Activated CD8-positive, alpha-beta memory T cell treated with anti-CD3 and anti-CD28 coated beads for 36 hours (primary cell): ENCODE measurements around the gene RPS21. TPM values are rescaled to one million over a fixed set of nuclear protein-coding genes. Genes with fewer than 3 reads are reported as not detected.
"Not testable (repeated sequence)": the region's sequence is repeated elsewhere in the genome, so short reads cannot be mapped to it uniquely, and the experiment has no call there.

Experiments used
- CTCF ChIA-PET: fragments of 350-600 bp; sonication (Branson Sonifier 250); formaldehyde crosslinking; loops from one replicate; lab custom pipeline; 2021; ENCODE audit warnings: antibody characterized with exemption; lab: Charles Lee
- POLR2A ChIA-PET: fragments of 350-600 bp; sonication (Branson Sonifier 250); formaldehyde crosslinking; loops from one replicate; lab custom pipeline; 2021; ENCODE audit warnings: antibody characterized with exemption; lab: Charles Lee
- total RNA-seq, 2 experiments: library from RNA; stranded (reverse); gene quantifications; one replicate each; pipeline ENCODE4 v1.2.3, GENCODE V29; 2021

Gene RPS21
- total RNA-seq, 2 experiments from 2014 or later, result 2,101 to 2,191 TPM

GRCh38 chr20:62372042-62372993 lies 14.6 kb upstream of the RPS21 start:
- CTCF ChIA-PET, result no interaction called here

GRCh38 chr20:62373631-62374179 lies 13.2 kb upstream of the RPS21 start:
- POLR2A ChIA-PET, CTCF ChIA-PET: not testable (repeated sequence)

More at GRCh38 chr20:62372042-62372993, 14.6 kb upstream of the RPS21 start:
- POLR2A ChIA-PET, result no interaction called here

DNA sequence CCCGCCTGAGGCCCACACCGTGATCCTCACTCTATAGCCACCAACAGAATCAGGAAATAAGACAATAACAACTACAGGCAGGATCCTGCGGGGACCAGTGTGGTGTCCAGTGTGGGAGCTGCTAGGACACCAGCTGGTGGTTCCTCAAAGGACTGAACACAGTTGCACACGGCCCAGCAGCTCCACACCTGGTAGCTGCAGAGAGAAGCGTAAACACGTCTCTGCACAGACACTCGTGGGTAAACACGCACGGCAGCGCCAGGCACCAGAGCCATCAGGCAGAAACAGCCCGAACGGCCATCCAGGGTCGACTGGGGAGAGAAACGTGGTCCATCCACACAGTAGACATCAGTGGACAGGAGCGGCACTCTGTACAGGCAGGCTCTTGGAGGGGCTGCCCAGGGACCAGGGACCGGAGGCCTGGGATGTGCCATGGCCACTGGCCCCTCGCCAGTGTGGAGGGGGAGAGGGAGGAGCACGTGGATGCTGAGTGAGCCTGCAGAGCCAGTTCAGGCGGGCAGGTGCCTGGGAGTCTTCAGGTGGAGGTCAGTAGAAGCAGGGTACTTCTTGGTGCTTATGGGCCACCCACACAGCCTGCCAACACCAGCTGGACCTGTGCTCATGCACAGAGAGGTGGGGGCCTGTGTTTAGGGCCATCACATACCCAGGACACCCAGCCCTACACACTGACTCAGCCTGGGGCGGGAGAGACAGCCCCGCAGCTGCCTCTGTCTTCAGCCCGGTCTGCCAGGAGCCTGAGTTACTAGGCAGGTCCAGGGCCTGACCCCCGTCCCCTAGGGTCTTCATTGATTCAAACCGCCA lies 12.4 kb upstream of the RPS21 start:
- ChIA-PET POLR2A (no interaction called here), CTCF (no interaction called here)

DNA sequence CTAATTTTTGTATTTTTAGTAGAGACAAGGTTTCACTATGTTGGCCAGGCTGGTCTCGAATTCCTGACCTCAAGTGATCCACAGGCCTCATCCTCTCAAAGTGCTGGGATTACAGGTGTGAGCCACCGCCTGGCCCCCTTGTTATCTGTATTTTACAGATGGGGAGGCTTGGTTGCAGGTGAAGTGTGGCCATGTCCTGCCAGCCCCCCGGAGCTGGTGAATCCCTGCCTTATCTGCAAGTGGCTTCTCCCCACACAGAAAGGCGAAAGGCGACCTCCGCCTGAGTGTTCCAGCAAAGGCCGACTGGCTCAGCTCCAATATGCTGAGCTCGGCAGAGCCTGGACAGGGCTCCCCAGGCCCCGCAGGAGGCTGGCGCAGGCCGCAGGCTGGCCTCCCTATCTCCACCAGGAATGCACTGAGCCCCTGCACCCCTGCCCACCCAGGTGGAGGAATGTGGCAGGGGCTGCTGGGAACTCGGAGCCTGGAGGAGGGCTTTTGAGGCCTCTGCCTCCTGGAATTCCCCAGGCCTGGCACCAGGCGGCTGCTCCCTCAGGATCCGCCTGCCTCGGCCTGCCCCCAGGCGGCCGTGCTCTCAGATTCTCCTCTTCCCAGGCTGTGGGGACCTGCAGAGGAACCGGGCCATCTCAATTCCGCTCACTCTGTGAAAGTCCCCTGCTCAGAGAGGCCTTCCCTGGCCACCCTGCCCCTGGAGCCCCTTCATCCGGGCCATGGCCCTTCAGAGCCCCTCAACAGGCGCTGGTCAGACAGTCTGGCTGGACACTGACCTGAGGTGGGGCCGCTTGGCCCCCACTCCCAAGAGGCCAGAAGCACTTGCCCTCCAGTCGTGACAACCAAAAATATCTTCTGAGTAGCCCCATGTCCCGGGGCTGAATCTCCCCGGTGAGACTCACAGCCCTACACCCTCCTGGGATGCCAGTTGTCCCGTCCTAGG lies 10.5 kb upstream of the RPS21 start:
- CTCF ChIA-PET, result no interaction called here
- POLR2A ChIA-PET, result no interaction called here

DNA sequence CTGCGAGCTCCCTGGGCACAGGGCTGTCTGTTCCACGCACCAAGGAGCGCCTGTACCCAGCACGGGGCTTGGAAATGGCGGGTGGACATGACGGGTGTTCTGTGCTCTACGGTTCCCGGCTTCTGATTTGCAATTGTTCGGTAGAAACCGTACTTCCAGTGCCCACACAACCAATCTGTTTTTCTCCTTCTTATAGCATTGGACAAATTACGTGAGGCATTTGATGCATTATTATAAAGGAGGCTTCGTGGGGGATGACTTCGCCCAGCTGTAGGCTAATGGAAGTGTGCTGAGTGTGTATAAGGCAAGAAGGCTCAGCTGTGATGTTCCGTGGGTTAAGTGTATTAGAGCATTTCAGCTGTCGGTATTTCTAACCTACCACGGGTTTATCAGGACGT lies 9.8 kb upstream of the RPS21 start:
- POLR2A ChIA-PET, result no interaction called here
- CTCF ChIA-PET, result no interaction called here

GRCh38 chr20:62377615-62378178 lies 9.2 kb upstream of the RPS21 start:
- ChIA-PET POLR2A (no interaction called here), CTCF (no interaction called here)

- ChIA-PET POLR2A (no interaction called here), CTCF (no interaction called here)
Measured at GRCh38 chr20:62378215-62378614, 8.7 kb upstream of the RPS21 start.

DNA sequence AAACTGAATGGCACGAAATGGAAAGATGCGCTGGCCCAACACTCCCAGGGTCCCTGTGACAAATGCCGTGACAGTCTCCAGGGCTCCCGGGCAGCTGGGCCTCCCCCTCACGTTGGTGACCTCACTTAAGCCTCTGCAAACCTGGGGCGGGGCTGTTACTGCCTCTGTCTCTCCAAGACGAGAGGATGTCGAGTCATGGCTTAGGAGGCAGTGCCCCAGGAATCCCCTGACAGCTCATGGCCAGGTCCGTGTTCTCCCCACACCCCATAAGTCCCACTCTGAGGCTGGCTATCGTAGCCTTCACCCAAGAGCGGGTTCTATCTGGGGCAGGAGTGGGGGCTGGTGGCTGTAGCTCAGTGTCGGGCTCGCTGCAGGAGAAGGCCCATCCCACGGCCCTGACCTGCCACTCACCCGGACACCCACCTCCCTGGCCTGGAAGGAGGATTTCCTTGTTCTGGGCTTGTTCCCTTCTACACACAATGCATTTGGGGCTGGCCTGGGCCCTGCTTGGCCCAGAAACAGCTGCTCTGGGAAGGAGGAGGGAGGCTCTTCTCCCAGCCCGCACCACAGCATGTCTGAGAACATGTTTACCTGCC lies 5.6 kb upstream of the RPS21 start:
- CTCF ChIA-PET, result interaction anchor here (2.0 kb wide), 1 partner anchor 13 kb away, joined by 14 read pairs; no protein-coding TSS in a partner anchor
- POLR2A ChIA-PET, result no interaction called here

DNA sequence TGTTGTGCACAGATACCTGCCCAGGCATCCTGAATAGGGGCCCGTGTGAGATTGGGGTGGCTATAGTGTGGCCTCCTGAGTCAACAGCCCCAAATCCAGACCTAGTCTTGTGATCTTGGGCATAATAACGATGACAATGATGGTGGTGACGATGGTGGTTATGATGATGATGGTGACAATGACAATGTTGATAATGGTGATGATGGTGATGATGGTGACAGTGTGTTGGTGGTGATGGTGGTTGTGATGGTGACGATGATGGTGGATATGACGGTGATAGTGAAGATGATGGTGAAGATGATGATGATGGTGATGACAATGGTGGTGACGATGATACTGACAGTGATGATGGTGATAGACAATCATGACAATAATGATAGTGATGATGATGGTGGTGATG lies 5.1 kb upstream of the RPS21 start:
- POLR2A ChIA-PET, result no interaction called here
- CTCF ChIA-PET, result interaction anchor here (1.2 to 2.0 kb wide), 5 partner anchors 13 to 371 kb away, joined by 4 to 14 read pairs (median 5); partner anchors contain the start of gene ADRM1

DNA sequence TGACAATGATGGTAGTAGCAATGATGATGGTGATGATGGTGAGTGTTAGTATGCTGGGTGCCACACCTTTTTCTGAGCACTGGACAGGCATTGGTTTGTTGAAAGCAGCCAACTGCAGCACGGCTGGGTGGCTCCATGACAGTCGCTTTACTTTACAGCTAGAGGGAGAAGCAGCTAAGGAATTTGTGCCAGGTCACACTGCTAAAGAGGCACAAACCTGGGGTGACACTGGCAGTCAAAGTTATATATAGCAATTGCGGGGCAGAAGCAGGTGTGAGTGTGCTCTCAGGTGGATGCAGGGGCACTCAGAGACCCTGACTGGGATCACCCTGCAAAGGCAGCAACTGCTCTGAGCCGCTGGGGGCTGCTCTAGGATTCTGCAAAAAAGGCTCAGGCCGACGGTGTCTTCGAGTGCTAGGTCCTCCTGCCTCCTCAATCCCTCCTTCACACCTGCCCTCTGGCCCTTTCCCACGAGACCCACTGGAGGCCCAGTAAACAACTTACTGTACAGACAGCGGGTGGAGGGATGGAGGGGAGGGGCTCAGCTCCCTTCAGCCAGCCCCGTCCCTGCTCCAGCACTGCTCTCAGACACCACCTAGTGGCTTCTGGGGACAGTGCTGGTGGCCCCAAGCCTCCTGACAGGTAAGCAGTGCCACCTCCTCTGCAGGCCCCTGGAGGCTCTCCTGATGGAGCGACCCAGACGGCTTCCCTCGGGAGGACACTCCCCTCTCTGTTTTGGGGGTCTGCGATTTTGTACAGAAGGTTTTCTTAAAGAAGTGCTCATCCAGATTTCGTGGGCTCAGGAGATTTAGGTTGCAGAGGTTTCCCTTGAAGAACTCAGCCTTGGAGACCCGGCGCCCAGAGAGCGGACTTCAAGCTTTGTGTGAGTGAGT lies 4.4 kb upstream of the RPS21 start:
- POLR2A ChIA-PET, result no interaction called here
- CTCF ChIA-PET, result interaction anchor here (0.6 to 2.0 kb wide), 13 partner anchors 13 to 372 kb away, joined by 3 to 14 read pairs (median 4); partner anchors contain the start of gene ADRM1

GRCh38 chr20:62387219-62387913 lies 463 bp downstream of the RPS21 start:
- ChIA-PET CTCF (interaction anchor here (1.0 kb wide), 1 partner anchor 23 kb away, joined by 4 read pairs; no protein-coding TSS in a partner anchor), POLR2A (interaction anchor here (0.7 to 1.5 kb wide), 6 partner anchors 9 to 256 kb away, joined by 3 to 8 read pairs (median 4); partner anchors contain the start of gene ADRM1)

DNA sequence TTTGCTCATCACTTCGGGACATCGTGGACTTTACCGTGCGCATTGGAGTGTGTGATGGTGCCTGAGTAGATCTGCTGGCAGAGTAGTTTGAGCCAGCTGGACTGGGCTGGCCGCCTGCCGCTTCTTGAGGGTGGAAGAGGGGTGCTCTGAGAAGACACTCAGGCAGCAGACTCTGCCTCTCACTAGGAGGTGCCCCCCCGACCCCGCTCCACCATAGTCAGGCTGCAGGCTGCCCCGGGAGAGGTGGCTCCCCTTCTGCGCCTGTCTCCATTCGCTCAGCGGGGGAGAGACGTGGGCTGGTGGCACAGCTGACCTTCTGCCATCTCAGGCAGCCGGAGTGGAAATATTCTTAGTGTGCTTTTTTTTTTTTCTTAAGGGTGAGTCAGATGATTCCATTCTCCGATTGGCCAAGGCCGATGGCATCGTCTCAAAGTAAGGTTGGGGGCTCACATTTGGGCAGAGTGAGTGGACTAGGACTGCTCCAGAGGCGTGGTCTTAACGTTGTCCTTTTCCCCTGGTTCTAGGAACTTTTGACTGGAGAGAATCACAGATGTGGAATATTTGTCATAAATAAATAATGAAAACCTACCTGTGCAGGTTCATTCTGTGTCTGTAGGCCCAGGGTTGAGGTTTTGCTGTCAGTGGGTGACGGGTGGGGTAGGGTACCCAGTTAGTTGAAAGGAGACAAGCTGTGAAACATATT lies 1.2 kb downstream of the RPS21 start:
- POLR2A ChIA-PET, result interaction anchor here (0.7 to 1.5 kb wide), 3 partner anchors 114 to 255 kb away, joined by 3 to 7 read pairs (median 5); no protein-coding TSS in a partner anchor
- CTCF ChIA-PET, result no interaction called here

DNA sequence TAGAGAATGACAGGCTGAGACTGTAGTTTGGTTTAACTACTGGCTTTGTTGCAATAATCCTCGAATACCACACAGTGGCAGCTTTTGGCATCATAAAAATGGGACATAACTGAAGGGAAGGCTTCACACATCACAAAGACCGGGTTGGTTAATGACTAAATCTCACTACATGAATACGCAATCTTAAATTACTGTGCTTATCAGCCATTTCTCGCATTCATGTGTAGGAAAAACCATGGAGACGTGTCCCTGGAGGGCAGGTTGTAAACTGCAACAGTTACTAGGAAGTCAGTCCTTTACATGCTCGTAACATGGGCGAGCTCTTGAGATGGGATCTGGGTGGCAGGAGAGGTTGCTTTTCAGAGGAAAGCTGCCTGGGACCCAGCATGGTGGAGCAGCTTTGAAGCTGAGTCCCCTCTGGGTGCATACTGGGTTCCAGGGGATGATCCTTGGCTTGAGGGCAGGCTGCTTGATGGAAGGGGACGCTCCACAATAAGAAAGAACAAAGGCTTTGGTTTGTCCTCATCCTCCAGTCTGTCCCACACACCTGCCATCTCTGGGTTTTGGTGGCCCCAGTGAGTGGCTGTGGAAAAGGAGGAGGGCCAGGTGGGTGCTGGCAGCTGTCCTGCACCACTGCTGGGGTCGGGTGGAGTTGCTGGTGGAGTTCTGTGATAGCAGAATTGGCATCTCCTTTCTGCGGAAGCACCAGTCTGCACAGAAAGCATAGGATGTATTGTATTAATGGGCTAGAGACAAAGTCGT lies 2.1 kb downstream of the RPS21 start:
- CTCF ChIA-PET, result interaction anchor here (0.9 to 1.4 kb wide), 2 partner anchors 21 to 82 kb away, joined by 3 read pairs; no protein-coding TSS in a partner anchor
- POLR2A ChIA-PET, result no interaction called here

GRCh38 chr20:62389601-62390087 lies 2.7 kb downstream of the RPS21 start:
- CTCF ChIA-PET, result interaction anchor here (1.4 kb wide), 1 partner anchor 20 kb away, joined by 3 read pairs; no protein-coding TSS in a partner anchor
- POLR2A ChIA-PET, result no interaction called here
